K562 treated with DMSO at 1 percent for 48 hours (cell line): Measurements from ENCODE around the gene MAP4K1. TPM values are rescaled to one million over a fixed set of nuclear protein-coding genes. Genes with fewer than 3 reads are reported as not detected.

Experiments used
- total RNA-seq: library from RNA; unstranded; fragments of 300-600 nt; gene quantifications from 2 replicates; pipeline ENCODE4 v1.2.3, GENCODE V29; 2022; ENCODE audit warnings: low replicate concordance; ENCODE audit errors: extremely low read depth

MAP4K1 gene
- not detected in 2 replicates for total RNA-seq

DNA sequence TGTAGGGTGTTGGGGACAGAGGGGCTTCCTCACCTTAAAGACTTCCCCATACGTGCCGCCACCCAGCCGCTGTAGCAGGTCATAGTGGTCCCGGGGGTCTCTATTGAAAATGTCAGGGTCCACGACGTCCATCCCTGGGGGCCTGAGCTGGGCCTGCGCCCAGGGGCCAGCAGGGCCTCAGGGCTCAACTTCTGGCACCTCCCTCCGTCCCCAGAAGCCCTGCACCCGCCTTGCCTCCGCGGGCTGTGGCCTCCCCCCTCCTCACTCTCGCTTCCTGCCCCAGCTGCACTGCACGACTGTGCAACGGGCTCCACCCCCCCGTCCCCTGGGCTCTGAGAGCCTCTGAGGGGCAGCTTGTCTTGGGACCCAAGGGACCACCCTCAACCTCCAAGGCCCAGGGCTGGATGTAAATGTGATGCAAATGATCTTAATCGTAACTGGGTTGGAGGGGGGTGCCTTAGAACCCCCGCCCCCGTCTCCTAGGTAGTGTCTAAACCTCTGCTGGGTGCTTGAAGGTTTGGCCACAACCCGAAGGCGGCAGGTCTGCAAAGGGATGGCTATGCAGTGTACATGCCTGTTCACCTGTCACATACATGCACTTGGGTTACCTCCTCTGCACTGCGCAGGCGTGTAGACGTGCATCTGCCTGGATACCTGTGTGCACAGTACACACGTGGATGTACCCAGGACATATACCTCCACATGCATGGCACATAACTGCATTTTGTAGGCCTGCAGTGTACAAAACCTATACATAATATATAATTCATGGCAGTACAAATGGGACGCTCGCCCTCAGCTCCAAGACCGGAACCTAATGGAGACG, at the start of gene MAP4K1:
Gene MAP4K1 (minus strand): TSS at position 190 of the 826 bp plus-strand sequence. CDS start 58 bp downstream, at position 132.

DNA sequence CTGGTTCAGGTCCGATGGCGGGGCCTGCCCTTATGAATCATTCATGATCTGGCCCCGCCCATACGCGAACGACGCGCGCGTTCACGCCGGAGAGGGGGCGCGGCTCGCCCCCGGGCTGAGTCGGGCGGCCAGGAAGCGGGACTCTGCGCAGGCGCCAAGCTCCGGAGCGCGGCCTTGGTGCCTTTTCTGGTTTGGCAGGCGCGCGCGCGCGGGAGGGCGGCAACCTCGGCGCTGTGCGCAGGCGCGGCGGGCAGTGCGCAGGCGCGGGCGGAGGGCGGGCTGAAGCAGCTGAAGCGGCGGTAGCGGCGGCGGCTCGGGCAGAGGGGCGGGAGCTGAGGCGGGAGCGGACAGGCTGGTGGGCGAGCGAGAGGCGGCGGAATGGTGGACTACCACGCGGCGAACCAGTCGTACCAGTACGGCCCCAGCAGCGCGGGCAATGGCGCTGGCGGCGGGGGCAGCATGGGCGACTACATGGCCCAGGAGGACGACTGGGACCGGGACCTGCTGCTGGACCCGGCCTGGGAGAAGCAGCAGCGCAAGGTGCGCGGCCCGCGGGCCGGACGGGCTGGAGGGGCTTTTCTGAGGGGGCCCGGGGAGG, 29.7 kb upstream of the MAP4K1 start, which contains the start of gene ACTN4:
Gene ACTN4 (plus strand): TSS at position 282 of the 598 bp plus-strand sequence. CDS start 97 bp downstream, at position 379.

DNA sequence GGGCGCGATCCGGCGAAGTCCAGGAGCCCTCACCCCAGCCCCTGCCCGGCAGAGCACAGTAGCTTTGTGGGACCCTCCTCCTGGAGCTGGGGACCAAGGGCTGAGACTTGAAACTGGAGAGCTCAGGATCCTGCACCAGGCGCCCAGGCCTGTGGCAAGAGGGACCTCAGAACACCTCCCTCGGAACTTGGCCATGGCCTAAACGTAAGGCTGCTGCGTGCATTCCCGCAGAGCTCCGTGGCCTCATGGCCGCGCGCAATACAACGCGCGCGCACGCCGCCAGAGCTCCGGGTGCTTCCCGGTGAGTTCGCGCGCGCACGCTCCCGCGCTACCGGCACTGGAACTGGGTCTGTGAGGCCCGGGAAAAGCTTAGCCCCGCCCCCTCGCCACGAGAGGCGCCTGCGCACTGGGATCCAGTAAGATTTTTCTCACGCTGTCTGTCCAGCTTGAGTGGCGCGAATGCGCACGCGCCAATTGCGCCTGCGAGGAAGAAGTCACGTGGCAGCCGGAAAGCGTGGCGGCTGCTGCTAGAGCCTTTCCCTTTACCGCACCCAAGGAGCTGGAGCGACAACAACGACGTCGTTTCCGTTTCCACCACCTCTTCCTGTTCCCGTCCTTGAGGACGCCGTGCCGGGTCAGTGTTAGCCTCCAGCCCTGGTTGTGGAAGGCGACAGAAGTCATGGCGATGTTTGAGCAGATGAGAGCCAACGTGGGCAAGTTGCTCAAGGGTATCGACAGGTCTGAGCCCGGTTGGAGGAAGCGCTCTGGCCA, 1.0 kb upstream of the MAP4K1 start, which contains the start of gene EIF3K:
Gene EIF3K (plus strand): TSS at position 599 of the 771 bp plus-strand sequence. CDS start 81 bp downstream, at position 680.

Other genes with a start within 250 kb of the MAP4K1 start
- not detected in 2 replicates for gene PSMD8, start 243.4 kb downstream of the MAP4K1 start, total RNA-seq
- gene GGN, start 229.9 kb downstream of the MAP4K1 start, total RNA-seq: not detected in 2 replicates
- not detected in 2 replicates for gene SPRED3, start 229.3 kb downstream of the MAP4K1 start, total RNA-seq
- not detected in 2 replicates for gene FAM98C, start 214.9 kb downstream of the MAP4K1 start, total RNA-seq
- not detected in 2 replicates for gene RASGRP4, start 191.7 kb downstream of the MAP4K1 start, total RNA-seq
- not detected in 2 replicates for gene RYR1, start 184.3 kb downstream of the MAP4K1 start, total RNA-seq
- gene EIF3K, start 1.2 kb upstream of the MAP4K1 start, total RNA-seq: 965 TPM in 1 of 2 replicates, not detected in the other
- gene ACTN4, start 29.7 kb upstream of the MAP4K1 start, total RNA-seq: 239 TPM in 1 of 2 replicates, not detected in the other
- not detected in 2 replicates for gene CAPN12, start 126.5 kb upstream of the MAP4K1 start, total RNA-seq
- not detected in 2 replicates for gene LGALS7, start 155.6 kb upstream of the MAP4K1 start, total RNA-seq
- gene LGALS7B, start 171.2 kb upstream of the MAP4K1 start, total RNA-seq: not detected in 2 replicates
- gene LGALS4, start 195.0 kb upstream of the MAP4K1 start, total RNA-seq: not detected in 2 replicates
- gene ECH1, start 213.8 kb upstream of the MAP4K1 start, total RNA-seq: not detected in 2 replicates
- gene HNRNPL, start 232.0 kb upstream of the MAP4K1 start, total RNA-seq: not detected in 2 replicates